Fibroblast of peridontal ligament (primary cell): Measurements from ENCODE around the gene NATD1.
A peak's percentile ranks its signal among the peaks of the same experiment; 100 is the strongest.
"Not testable (repeated sequence)": the region's sequence is repeated elsewhere in the genome, so short reads cannot be mapped to it uniquely, and the experiment has no call there.

Experiments
- DNase-seq: peaks from one replicate; pipeline ENCODE4 v3.0.0-alpha.2; 2010; ENCODE audit errors: extremely low read depth

Gene NATD1

GRCh38 chr17:21247552-21248258 lies 5.5 kb downstream of the NATD1 start:
- DNase-seq = no peak

DNA sequence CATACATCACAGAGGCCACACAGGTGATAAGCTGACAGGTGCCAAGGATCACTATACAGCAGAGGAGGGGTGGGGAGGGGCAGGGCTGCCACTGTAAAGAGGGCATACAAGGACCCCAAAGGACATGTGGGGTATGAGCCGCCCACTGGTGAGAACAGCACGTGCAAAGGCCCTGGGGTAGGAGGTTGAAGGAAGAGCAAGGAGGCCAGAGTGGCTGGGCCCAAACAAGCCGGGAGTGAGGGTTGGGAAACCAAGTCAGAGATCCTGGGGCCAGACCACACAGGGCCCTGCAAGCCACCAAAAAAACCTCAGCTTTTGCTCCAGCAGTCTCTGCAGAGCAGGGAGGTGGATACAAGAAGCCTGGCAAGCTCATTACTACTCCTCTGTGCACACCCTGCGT lies 6.5 kb downstream of the NATD1 start:
- DNase-seq = no peak

DNA sequence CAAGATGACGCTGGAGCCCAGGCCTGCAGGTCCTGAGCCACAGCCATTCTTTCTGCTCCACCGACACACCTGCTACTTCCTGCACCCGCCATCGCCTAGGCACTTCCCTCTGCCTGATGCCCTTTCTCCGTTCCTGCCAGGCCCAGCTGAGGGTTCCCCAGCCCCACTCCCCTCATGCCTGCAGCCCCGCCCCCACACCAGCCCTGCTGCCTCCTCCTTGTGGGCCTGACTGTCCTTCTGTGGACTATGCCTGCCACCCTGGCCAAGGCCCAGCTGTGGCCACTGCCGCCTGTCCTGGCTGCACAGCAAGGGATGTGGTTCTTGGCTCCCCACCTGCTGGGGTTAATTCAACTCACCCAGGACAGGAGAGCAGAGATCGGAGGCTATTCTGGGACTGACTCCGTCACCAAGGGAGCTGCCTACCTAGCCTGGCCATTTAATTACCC lies 7.5 kb downstream of the NATD1 start:
- no peak for DNase-seq

DNA sequence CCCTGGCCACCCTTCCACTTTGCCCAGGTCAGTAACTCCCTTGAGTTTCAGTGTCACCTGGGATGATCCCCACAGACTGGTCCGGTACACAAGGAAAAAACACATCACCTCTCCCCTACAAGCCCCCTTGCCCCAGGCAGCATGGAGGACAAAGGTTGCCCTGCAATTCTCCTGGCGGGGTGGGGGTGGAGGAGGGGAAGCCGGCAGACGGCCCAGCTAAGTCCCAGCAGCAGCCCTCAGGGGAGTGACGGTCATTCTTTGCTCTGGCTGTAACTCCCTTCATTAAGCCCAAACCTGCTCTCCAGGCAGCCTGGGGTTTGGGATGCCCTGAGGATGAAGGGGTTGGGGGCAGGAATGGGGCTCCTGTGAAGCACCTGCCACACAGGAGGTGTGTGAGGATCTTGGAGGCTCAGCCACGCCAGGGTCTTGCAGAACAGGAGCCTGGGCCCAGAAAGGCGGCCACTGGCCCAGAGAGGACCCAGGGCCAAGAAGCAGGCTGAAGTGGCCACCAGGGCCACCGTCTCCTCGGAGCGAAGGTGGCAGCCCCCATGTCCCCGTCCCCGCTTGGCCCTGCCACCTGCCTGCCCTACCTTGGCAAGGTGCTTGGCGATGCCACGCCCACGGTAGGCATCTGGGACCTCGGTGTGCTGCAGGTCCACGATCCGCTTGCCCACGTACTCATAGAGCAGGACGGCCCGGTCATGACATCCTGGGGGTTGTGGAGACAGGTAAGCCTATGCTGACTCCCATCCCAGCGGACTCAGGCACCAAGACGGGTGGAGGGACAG lies 9.5 kb downstream of the NATD1 start:
- DNase-seq = no peak

GRCh38 chr17:21242780-21243515 lies 10.3 kb downstream of the NATD1 start:
- DNase-seq = no peak

DNA sequence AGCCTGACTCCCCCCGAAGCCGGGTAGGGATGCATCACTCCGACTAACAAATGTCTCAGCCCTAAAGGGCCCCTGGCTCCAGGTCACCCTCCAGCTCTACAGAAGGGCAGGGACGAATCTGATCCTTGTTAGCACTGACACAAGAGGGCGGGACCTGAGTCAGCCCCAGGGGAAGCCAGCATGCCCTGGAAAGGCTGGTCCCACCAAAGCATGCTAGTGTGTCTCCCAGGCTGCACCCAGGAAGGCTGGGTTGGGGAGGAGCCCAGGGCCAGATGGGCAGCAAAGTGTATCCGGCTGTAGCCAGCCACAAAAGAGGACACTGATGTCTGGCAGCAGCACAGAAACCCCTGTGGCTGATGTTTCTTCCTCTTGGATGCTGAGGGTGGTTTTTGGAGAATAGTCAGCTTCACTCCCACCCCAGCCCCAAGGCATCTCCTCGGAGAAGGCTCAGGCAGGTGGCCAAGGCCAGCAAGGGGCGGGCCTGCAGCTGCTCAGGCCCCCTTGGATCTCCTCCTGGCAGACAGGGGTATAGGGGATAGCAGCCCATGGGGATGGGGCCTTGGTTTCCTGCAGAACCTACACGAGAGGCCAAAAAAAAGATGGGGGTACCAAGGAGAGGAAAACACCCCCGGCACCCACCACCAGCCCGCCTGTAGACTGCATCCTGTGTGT lies 11.0 kb downstream of the NATD1 start:
- DNase-seq = no peak

GRCh38 chr17:21241564-21241963 lies 11.6 kb downstream of the NATD1 start:
- no peak for DNase-seq

- no peak for DNase-seq
These were observed 12.7 kb downstream of the NATD1 start for GRCh38 chr17:21240369-21241055.

DNA sequence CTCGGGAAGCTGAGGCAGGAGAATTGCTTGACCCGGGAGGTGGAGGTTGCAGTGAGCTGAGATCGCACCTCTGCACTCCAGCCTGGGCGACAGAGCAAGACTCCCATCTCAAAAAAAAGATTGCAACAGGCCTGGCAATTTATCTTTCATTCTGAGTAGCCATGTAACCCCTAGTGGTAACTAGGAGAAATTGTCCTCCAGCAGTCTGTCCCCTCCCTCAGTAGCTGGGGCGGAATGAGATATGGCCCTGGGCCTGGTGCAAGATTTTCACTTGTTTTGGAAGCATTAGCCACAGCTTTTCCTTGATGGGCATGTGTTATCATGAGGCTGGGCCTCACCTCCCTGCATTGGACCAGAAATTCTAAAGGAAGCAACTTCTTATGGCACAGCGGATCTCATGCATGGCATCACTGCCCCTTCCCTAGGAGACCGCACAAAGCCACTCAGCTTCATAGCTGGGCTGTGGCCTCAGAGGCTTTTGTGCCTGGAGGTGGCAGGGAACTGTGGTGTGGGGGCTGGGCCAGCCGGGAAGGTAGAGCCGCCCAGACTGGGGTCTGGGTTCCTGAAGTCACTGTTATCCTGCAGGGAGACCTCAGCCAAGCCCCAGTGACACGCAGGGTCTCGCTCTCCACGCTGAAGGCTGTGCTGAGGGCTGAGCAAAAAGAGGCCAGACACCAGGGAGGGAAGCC lies 13.4 kb downstream of the NATD1 start:
- peak; percentile 36 for DNase-seq

DNA sequence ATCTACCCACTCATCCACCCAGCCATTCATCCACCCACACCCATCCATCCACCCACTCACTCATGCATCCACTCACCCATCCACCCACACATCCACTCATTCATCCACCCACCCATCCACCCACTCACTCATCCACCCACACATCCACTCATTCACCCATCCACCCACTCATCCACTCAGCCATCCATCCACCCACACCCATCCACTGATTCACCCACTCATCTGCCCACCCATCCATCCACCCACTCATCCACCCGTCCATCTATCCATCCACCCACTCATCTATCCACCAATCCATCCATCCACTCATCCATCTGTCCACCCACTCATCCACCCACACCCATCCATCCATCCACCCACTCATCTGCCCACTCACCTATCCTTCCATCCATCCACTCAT lies 17.3 kb downstream of the NATD1 start:
- no peak for DNase-seq

DNA sequence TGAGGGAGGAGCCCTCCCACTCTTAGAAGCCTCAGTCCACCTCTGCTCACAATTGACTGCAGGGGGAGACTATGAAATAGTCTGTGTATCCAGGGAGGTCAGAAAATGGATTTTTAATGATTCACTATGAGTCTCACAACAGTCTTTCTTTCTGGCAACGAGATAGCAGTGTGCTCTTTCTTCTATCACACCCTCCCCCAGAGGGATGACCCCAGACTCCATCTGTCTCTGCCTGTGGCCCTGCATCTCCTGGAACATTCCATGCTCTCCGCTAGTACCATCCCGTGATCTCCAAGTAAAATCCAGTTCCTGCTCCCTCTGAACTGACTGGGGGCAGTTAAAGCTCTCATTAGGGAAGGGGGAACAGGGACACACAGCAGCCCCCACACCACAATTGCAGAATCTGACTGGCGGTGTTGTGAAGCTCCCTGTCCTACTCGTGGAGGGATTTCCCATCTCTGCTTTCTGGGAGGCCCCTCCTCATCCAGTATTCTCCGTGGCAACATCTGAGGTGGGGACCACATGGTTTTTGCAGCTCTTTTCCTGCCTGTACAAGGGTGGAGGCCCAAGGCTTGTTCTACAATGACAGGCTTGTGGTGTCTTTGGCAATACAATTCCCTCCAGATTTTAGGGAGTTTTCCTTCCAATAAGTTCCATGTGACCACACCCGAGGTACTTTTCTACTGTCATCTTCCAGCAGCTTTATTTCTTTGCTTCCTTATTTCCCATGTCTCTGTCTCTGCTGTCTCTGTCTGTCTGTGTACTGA lies 19.4 kb downstream of the NATD1 start:
- DNase-seq = peak; percentile 23

DNA sequence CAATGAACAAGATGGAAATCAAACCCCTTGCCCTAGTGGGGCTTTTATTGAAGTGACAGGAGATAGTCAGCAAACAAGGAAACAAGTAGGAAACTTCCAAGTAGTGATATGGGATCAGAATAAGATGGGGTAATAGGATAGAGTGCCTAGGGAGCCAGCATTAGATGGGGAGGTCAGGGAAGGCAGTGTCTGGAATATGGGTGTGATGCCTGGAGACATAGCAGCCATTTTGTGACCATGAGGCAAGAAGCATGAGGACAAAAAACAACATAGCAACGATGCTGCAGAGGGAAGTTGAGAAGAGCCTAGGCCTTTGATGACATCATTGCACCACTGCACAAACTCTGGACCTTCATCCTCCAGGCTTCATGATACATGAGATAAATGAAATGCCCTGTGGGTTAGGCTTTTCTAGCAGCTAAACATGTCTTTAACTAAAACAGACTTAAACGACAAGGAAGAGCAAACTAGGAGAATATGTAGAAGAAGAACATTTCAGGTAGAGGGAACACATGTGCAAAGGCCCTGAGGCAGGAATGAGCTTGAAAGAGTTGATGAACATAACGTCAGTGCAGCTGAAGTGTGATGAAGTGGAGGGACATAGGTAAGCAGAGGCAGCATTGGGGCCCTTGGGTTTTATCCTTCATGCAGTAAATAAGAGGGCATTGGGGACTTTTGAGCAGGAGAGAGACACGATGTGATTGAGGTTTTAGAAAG lies 21.0 kb downstream of the NATD1 start:
- DNase-seq = no peak

DNA sequence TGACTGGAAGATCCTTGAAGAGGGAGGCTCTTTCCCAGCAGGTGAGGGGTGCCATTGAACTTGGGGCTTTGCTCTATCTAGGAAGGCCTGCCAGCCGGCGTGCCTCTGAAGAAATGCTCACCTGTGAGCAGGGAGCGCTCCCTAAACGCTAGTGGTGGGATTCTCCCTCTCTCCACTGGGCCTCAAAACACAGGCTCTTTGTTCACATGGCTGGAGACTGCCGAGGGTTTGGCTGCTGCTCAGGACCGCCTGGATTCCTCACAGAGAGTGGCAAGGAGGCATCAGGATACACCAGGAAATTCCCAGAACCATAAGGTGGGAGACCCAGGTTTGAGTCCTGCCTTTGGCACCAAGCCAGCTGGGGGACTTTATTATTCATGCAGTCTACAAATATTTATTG lies 21.7 kb downstream of the NATD1 start:
- DNase-seq = no peak

DNA sequence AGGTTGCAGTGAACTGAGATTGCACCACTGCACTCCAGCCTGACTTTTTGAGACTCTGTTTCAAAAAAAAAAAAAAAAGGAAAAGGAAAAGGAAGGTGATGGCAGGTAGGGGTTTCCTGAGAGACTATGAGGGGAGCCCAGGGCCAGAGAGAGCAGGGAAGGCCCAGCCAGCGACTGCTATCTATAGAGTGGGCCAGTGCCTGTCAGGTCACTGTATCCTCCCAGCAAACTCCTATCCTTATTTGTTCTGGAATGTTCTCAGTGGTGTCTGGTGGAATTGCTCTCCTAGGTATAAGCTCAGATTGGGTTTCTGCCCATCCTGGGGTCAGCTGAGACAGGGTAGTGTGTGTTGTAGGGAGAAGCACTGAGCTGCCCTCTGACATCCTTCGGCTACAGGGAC lies 24.4 kb downstream of the NATD1 start:
- no peak for DNase-seq

DNA sequence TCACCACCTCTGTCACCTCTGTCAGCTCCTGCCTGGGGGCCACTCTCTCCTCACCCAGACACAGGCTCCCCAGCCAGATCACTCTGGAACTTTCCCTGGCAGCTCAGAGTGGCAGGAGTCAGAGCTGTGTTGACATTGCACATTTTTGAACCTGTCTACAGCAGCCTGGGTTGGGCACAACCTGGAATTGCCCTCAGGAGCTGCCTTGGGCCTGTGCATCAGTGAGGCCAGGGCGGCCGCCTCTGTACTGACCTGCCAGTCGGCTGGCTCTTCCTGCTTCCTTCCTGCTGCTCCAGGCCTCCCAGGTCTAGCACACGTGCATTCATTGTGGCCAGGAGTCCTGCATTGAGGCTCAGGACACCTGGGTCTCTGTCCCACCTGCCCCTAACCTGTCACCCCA lies 25.1 kb downstream of the NATD1 start:
- DNase-seq = no peak

DNA sequence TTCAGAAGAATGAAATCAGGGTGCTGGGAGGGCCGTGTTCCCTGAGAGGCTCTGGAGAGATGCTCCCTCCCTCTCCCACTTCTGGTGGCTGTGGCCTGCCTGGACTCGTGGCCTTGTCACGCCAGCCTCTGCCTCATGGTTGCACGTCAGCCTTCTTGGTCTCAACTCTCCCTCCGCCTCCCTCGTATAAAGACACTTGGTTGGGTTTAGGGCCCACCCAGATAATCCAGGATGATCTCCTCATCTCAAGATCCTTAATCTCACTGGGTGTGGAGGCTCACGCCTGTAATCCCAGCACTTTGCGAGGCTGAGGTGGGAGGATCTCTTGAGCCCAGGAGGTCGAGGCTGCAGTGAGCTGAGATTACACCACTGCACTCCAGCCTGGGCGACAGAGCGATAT lies 25.9 kb downstream of the NATD1 start:
- DNase-seq = not testable (repeated sequence)

DNA sequence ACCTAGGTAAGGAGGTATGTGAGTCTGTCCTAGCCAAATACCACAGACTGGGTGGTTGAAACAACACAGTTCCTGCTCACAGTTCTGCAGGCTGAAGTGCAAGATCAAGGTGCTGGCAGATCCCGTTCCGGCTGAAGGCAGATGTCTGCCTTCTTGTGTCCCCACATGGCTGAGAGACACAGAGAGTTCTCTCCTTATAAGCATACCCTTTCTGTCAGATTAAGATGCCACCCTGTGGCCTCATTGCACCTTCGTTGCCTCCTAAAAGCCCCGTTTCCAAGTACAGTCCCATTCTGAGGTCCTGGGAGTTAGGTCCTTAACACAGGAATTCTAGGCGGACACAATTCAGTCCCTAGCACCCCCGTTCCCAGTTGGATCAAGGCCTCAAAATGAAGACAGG lies 30.1 kb downstream of the NATD1 start:
- no peak for DNase-seq

- no peak for DNase-seq
These were observed 34.3 kb downstream of the NATD1 start for GRCh38 chr17:21218831-21219380.

- no peak for DNase-seq
These were observed 35.1 kb downstream of the NATD1 start for GRCh38 chr17:21218101-21218500.
